CD4-positive, alpha-beta T cell treated with Interleukin-15 for 4 hours (primary cell): Measurements from ENCODE around the gene IL18R1.
A peak's percentile ranks its signal among the peaks of the same experiment; 100 is the strongest.

ENCODE experiments used
- DNase-seq: peaks from one replicate; pipeline ENCODE4 v3.0.0-alpha.2; 2020; ENCODE audit warnings: low spot score

Gene IL18R1

GRCh38 chr2:102345329-102345920, 10.2 kb upstream of the IL18R1 start:
- no peak for DNase-seq

- no peak for DNase-seq
These were observed 9.0 kb upstream of the IL18R1 start for GRCh38 chr2:102346381-102347130.

- DNase-seq: no peak
These were observed 5.3 kb upstream of the IL18R1 start for GRCh38 chr2:102350137-102350793.

GRCh38 chr2:102356381-102356712, 751 bp downstream of the IL18R1 start:
- DNase-seq: peak; percentile 58

- DNase-seq: no peak
These were observed 1.1 kb downstream of the IL18R1 start for GRCh38 chr2:102356741-102357140.

GRCh38 chr2:102357937-102358336, 2.3 kb downstream of the IL18R1 start:
- no peak for DNase-seq

GRCh38 chr2:102358496-102358895, 2.9 kb downstream of the IL18R1 start:
- DNase-seq: peak; percentile 37

- no peak for DNase-seq
These were observed 3.9 kb downstream of the IL18R1 start for GRCh38 chr2:102359527-102359926.

GRCh38 chr2:102361632-102362241, 6.1 kb downstream of the IL18R1 start:
- DNase-seq: no peak

- DNase-seq: no peak
These were observed 10.2 kb downstream of the IL18R1 start for GRCh38 chr2:102365763-102366162.

GRCh38 chr2:102366406-102367112, 11.0 kb downstream of the IL18R1 start:
- peak; percentile 31 for DNase-seq

- DNase-seq: peak; percentile 57
These were observed 11.9 kb downstream of the IL18R1 start for GRCh38 chr2:102367331-102367971.

- peak; percentile 34 for DNase-seq
These were observed 13.0 kb downstream of the IL18R1 start for GRCh38 chr2:102368461-102369109.

- no peak for DNase-seq
These were observed 14.3 kb downstream of the IL18R1 start for GRCh38 chr2:102369866-102370265.

- no peak for DNase-seq
These were observed 20.5 kb downstream of the IL18R1 start for GRCh38 chr2:102376052-102376591.

GRCh38 chr2:102383722-102384121, 28.1 kb downstream of the IL18R1 start:
- no peak for DNase-seq

GRCh38 chr2:102385522-102385921, 29.9 kb downstream of the IL18R1 start:
- DNase-seq: no peak

- no peak for DNase-seq
These were observed 30.4 kb downstream of the IL18R1 start for GRCh38 chr2:102386004-102386403.

GRCh38 chr2:102386867-102387541, 31.4 kb downstream of the IL18R1 start:
- no peak for DNase-seq

- DNase-seq: no peak
These were observed 32.4 kb downstream of the IL18R1 start for GRCh38 chr2:102387763-102388546.
